ENCODE data around the gene SPHK1. TPM values are rescaled to one million over a fixed set of nuclear protein-coding genes. Genes with fewer than 3 reads are reported as not detected.
A peak's percentile ranks its signal among the peaks of the same experiment; 100 is the strongest.

SPHK1 gene
- total and polyA plus RNA-seq, 3 donors from 2014 or later, result 8.0 to 17.7 (median 14.7) TPM

- no peaks in the 10 kb centered on the region for H3K4me1 ChIP-seq
- no peaks in the 10 kb centered on the region for H3K9me3 ChIP-seq
- TF ChIP-seq POLR2A (IDR thresholded peaks at IDR 0.05), result no peak
- TF ChIP-seq CTCF (IDR thresholded peaks at IDR 0.05), result no peak
- WGBS, 2 donors, result 89 to 95% methylated on average over 1 of the region's 1 CpG
- no peaks in the 10 kb centered on the region for H3K27me3 ChIP-seq
- no peak for DNase-seq
- intact Hi-C loops (cut with DNase I; ENCODE audit: low total_unique reads), result no loop called here
- no peak overlapping the region for H3K27ac ChIP-seq
- no peaks in the 10 kb centered on the region for H3K36me3 ChIP-seq (ENCODE audit: low read depth, missing control alignments)
- no peak overlapping the region for H3K4me3 ChIP-seq
Observed at GRCh38 chr17:76428511-76428910, 44.1 kb downstream of the SPHK1 start.

DNA sequence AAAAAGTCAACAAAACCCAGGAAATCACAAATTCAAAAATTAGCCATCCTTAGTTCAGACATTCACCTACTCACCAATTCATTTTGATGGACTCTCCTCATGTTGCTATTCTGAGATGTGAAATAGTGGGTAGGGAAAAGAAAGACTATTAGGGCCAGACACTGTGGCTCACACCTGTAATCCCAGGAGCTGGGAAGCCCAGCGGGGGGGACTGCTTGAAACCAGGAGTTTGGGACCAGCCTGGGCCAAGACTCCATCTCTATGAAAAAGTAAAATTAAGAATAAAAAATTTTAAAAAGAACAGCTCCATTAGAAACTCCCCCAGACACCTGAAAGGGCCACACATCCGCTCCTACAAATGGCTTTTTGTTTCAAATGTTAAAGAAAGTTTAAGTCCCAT is 47.1 kb downstream of the SPHK1 start:
- no peaks in the 10 kb centered on the region for H3K27me3 ChIP-seq
- no peak overlapping the region for H3K4me3 ChIP-seq
- H3K36me3 ChIP-seq (ENCODE audit: low read depth, missing control alignments), result no peaks in the 10 kb centered on the region
- no peak for TF ChIP-seq CTCF (IDR thresholded peaks at IDR 0.05)
- TF ChIP-seq POLR2A (IDR thresholded peaks at IDR 0.05), result no peak
- no peak overlapping the region for H3K27ac ChIP-seq
- no peak for DNase-seq
- no peaks in the 10 kb centered on the region for H3K9me3 ChIP-seq
- 86 to 94% methylated on average over 2 of the region's 2 CpGs for WGBS, 2 donors
- intact Hi-C loops (cut with DNase I; ENCODE audit: low total_unique reads), result no loop called here
- no peaks in the 10 kb centered on the region for H3K4me1 ChIP-seq

GRCh38 chr17:76432004-76432403 is 47.6 kb downstream of the SPHK1 start:
- 85 to 88% methylated on average over 6 of the region's 6 CpGs for WGBS, 2 donors

GRCh38 chr17:76432712-76433336 is 48.4 kb downstream of the SPHK1 start:
- DNase-seq, result no peak
- Histone ChIP-seq H3K9me3 (no peaks in the 10 kb centered on the region), H3K4me3 (no peak overlapping the region), H3K36me3 (ENCODE audit: low read depth, missing control alignments) (no peaks in the 10 kb centered on the region), H3K27ac (no peak overlapping the region), H3K27me3 (no peaks in the 10 kb centered on the region), H3K4me1 (no peaks in the 10 kb centered on the region)
- 80 to 85% methylated on average over 3 of the region's 3 CpGs for WGBS, 2 donors
- intact Hi-C loops (cut with DNase I; ENCODE audit: low total_unique reads), result no loop called here
- TF ChIP-seq POLR2A (IDR thresholded peaks at IDR 0.05) (no peak), CTCF (IDR thresholded peaks at IDR 0.05) (peak; percentile 8 to 18 (median 9))

More at GRCh38 chr17:76432004-76432403, 47.6 kb downstream of the SPHK1 start:
- H3K4me3 ChIP-seq, result no peak overlapping the region
- TF ChIP-seq POLR2A (IDR thresholded peaks at IDR 0.05) (no peak), CTCF (IDR thresholded peaks at IDR 0.05) (no peak)
- H3K27me3 ChIP-seq, result no peaks in the 10 kb centered on the region
- intact Hi-C loops (cut with DNase I; ENCODE audit: low total_unique reads), result no loop called here
- H3K27ac ChIP-seq, result no peak overlapping the region
- no peaks in the 10 kb centered on the region for H3K9me3 ChIP-seq
- H3K4me1 ChIP-seq, result no peaks in the 10 kb centered on the region
- no peaks in the 10 kb centered on the region for H3K36me3 ChIP-seq (ENCODE audit: low read depth, missing control alignments)
- no peak for DNase-seq

DNA sequence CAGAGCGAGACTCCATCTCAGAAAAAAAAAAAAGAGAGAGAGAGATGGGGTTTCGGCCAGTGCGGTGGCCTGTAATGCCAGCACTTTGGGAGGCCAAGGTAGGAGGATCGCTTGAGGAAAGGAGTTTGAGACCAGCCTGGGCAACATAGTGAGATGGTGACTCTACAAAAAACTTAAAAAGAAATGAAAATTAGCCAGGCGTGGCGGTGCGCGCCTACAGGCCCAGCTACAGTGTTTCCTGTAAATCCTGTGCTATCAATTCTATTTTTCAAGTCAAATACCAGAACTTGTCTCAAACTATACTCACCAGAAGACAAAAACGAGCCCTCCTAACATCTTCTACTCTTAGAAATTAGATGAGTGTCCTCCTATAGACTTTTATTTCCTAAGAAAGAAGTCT is 49.3 kb downstream of the SPHK1 start:
- WGBS, 2 donors, result 94 to 98% methylated on average over 9 of the region's 9 CpGs
- H3K36me3 ChIP-seq (ENCODE audit: low read depth, missing control alignments), result no peaks in the 10 kb centered on the region
- no peaks in the 10 kb centered on the region for H3K27me3 ChIP-seq
- H3K9me3 ChIP-seq, result no peaks in the 10 kb centered on the region
- no peak overlapping the region for H3K4me3 ChIP-seq
- no peak overlapping the region for H3K27ac ChIP-seq
- intact Hi-C loops (cut with DNase I; ENCODE audit: low total_unique reads), result no loop called here
- TF ChIP-seq POLR2A (IDR thresholded peaks at IDR 0.05) (no peak), CTCF (IDR thresholded peaks at IDR 0.05) (no peak)
- DNase-seq, result no peak
- H3K4me1 ChIP-seq, result no peaks in the 10 kb centered on the region
